GM23248 (cell line): ENCODE results near the gene HOXA5.

Source experiments
- EZH2 ChIP-seq: fragments of 200-600 bp; sonication (generic); IDR thresholded peaks from 2 replicates; pipeline ENCODE4 v1.6.1; 2018; ENCODE audit warnings: antibody characterized with exemption, mild to moderate bottlenecking; ENCODE audit not compliant: insufficient read depth, poor library complexity, severe bottlenecking
- EZH2phosphoT487 ChIP-seq: fragments of 200-600 bp; sonication (generic); IDR thresholded peaks from 2 replicates; pipeline ENCODE4 v1.6.1; 2018; ENCODE audit warnings: antibody characterized with exemption, moderate library complexity, mild to moderate bottlenecking, low read depth; ENCODE audit not compliant: insufficient read depth

- TF ChIP-seq EZH2 (no peak), EZH2phosphoT487 (no peak)
These were observed 49.0 kb downstream of the HOXA5 start for GRCh38 chr7:27094304-27095049.
